K562 (cell line): ENCODE results near the gene ADGRG1. TPM values are rescaled to one million over a fixed set of nuclear protein-coding genes. Genes with fewer than 3 reads are reported as not detected.
A peak's percentile ranks its signal among the peaks of the same experiment; 100 is the strongest.

Experiments used
- ARID2 ChIP-seq: fragments of 450-650 bp; IDR thresholded peaks from 2 replicates; pipeline ENCODE4 v1.6.1; 2017; ENCODE audit warnings: antibody characterized with exemption, mild to moderate bottlenecking
- ATF7 ChIP-seq: fragments of 450-650 bp; IDR thresholded peaks from 2 replicates; pipeline ENCODE4 v1.7.1; 2014; ENCODE audit warnings: mild to moderate bottlenecking, moderate library complexity
- CBX3 ChIP-seq, 2 experiments: IDR thresholded peaks; 1 replicate in 1 of 2; 2 replicates in 1 of 2; pipeline ENCODE4 v1.6.1; 2012; ENCODE audit warnings: inconsistent platforms in 2 of 2, low read length in 2 of 2, borderline replicate concordance in 1 of 2, control low read depth in 1 of 2
- CTCF ChIP-seq, 3 experiments: IDR thresholded peaks in 2 of 3; conservative IDR thresholded peaks in 1 of 3; 2 replicates each; pipeline ENCODE4 v1.5.1; 2011 to 2012; ENCODE audit warnings: low read length in 3 of 3, mild to moderate bottlenecking in 3 of 3, control low read depth in 2 of 3, improper control_type of control experiment in 1 of 3, inconsistent platforms in 1 of 3, low read depth in 1 of 3, mixed read lengths in 1 of 3, moderate library complexity in 1 of 3; ENCODE audit not compliant: insufficient read depth in 2 of 3
- ELF4 ChIP-seq: fragments of 450-650 bp; formaldehyde crosslinking; IDR thresholded peaks from 2 replicates; pipeline ENCODE4 v1.4.0; 2022; ENCODE audit warnings: missing genetic modification characterization
- FOS ChIP-seq: IDR thresholded peaks from 3 replicates; pipeline ENCODE4 v1.6.1; 2011; ENCODE audit not compliant: insufficient read length; ENCODE audit errors: extremely low read depth
- GTF2E2 ChIP-seq: fragments of 200-800 bp; sonication (Bioruptor generic); IDR thresholded peaks from 2 replicates; pipeline ENCODE4 v1.6.1; 2016; ENCODE audit warnings: missing genetic modification characterization, missing compliant biosample characterization
- HDGF ChIP-seq: fragments of 450-650 bp; IDR thresholded peaks from 2 replicates; pipeline ENCODE4 v1.6.1; 2016
- HNRNPK ChIP-seq: fragments of 200-400 bp; formaldehyde crosslinking; IDR thresholded peaks from one replicate; pipeline ENCODE4 v1.6.1; 2018; ENCODE audit warnings: mild to moderate bottlenecking, low read depth, low read length; ENCODE audit not compliant: poor library complexity, severe bottlenecking
- KDM2B ChIP-seq: fragments of 250-450 bp; sonication (Bioruptor Pico); IDR thresholded peaks from 2 replicates; pipeline ENCODE4 v1.8.0; 2021; ENCODE audit warnings: mild to moderate bottlenecking, moderate library complexity
- RAD51 ChIP-seq: fragments of 450-650 bp; IDR thresholded peaks from 2 replicates; pipeline ENCODE4 v1.7.1; 2016; ENCODE audit warnings: low read depth, mild to moderate bottlenecking, borderline replicate concordance
- SRSF7 ChIP-seq: fragments of 200-400 bp; formaldehyde crosslinking; optimal IDR thresholded peaks from 2 replicates; pipeline ENCODE3; 2017; ENCODE audit warnings: mild to moderate bottlenecking, low read depth, low read length
- TAF9B ChIP-seq: fragments of 450-650 bp; IDR thresholded peaks from 2 replicates; pipeline ENCODE4 v1.6.1; 2018; ENCODE audit warnings: mild to moderate bottlenecking; ENCODE audit not compliant: partially characterized antibody
- U2AF1 ChIP-seq: fragments of 200-400 bp; formaldehyde crosslinking; optimal IDR thresholded peaks from 2 replicates; pipeline ENCODE3; 2017; ENCODE audit warnings: mild to moderate bottlenecking, low read depth, low read length, moderate library complexity
- USF1 ChIP-seq: sonication (generic); formaldehyde crosslinking; IDR thresholded peaks from 2 replicates; pipeline ENCODE4 v1.9.0; 2022; ENCODE audit warnings: mild to moderate bottlenecking, missing genetic modification reagents
- ZFP1 ChIP-seq: fragments of 450-650 bp; formaldehyde crosslinking; IDR thresholded peaks from 2 replicates; pipeline ENCODE4 v1.4.0; 2020; ENCODE audit warnings: mild to moderate bottlenecking, mixed read lengths
- ZHX1 ChIP-seq: fragments of 150-350 bp; conservative IDR thresholded peaks from 2 replicates; pipeline ENCODE4 v1.6.1; 2014; ENCODE audit warnings: low read length
- ZNF217 ChIP-seq: sonication (generic); formaldehyde crosslinking; IDR thresholded peaks from 2 replicates; pipeline ENCODE4 v1.8.0; 2022; ENCODE audit warnings: mild to moderate bottlenecking, missing genetic modification reagents
- ZNF408 ChIP-seq: fragments of 250-450 bp; sonication (Bioruptor Pico); IDR thresholded peaks from 2 replicates; pipeline ENCODE4 v1.4.0; 2020; ENCODE audit warnings: low read depth, mild to moderate bottlenecking, moderate library complexity
- ZNF639 ChIP-seq, 2 experiments: fragments of 200-800 bp in 1 of 2; sonication (Bioruptor generic) in 1 of 2; sonication (generic) in 1 of 2; formaldehyde crosslinking in 1 of 2; IDR thresholded peaks in 1 of 2; conservative IDR thresholded peaks in 1 of 2; 2 replicates each; pipeline versions ENCODE4 v1.5.0 to v1.6.1; 2016 to 2020; ENCODE audit warnings: missing compliant biosample characterization in 1 of 2, missing genetic modification characterization in 1 of 2, missing genetic modification reagents in 1 of 2
- ZNF764 ChIP-seq: fragments of 250-450 bp; sonication (Bioruptor Pico); IDR thresholded peaks from 2 replicates; pipeline ENCODE4 v1.4.0; 2020; ENCODE audit warnings: low read depth, mild to moderate bottlenecking, moderate library complexity
- polyA plus RNA-seq, 8 experiments: library from polyadenylated mRNA; depleted of rRNA in 4 of 8; stranded (reverse) in 5 of 8; unstranded in 3 of 8; fragments of >200 nt; fragmentation: Nextera tagmentation in 2 of 8; fragmentation: Illumina TruSeq in 1 of 8; extraction: Ambion mirVana in 2 of 8; extraction: Trizol in 1 of 8; gene quantifications; 2 replicates each; pipeline versions ENCODE4 v1.2.1 to v1.2.3, GENCODE V29; 2011 to 2014; ENCODE audit warnings: inconsistent platforms in 1 of 8, missing spikeins in 1 of 8
- total RNA-seq, 7 experiments: library from RNA; depleted of rRNA in 6 of 7; stranded (reverse); fragments of >200 nt in 6 of 7; fragmentation: Illumina TruSeq in 2 of 7; extraction: Trizol in 2 of 7; gene quantifications; 2 replicates each; pipeline versions ENCODE4 v1.2.1 to v1.2.3, GENCODE V29; 2011 to 2021; ENCODE audit warnings: low replicate concordance in 1 of 7

The ADGRG1 gene
- total and polyA plus RNA-seq, 9 of the 15 experiments (the other 6 are each of a cell fraction or from before 2014, with no cell fraction given) = 0.04 to 0.31 (median 0.16) TPM; not detected in 6

- TF ChIP-seq ZNF408 = no peak
- TF ChIP-seq U2AF1 = no peak
- TF ChIP-seq HNRNPK = no peak
- peak; percentile 67; the same call in 1 of the 2 replicates for TF ChIP-seq ZHX1
- TF ChIP-seq ZNF639 (CRISPR knock-in tag; conservative IDR thresholded peaks at IDR 0.05 in 1 of 2, IDR thresholded peaks at IDR 0.05 in 1 of 2) = no peak
- TF ChIP-seq ATF7 = 0 out of 2 replicates have a peak, but pooled peaks have one; percentile 21
- no peak for TF ChIP-seq RAD51
- no peak for TF ChIP-seq ZFP1
- TF ChIP-seq ARID2 = peak; percentile 99
- TF ChIP-seq HDGF = no peak
- no peak for TF ChIP-seq TAF9B
- TF ChIP-seq CBX3 (IDR thresholded peaks at IDR 0.05; ENCODE audit: borderline replicate concordance in 1 of 2, low read length in 2 of 2) = peak in 1 of 2 experiments; percentile 67; a peak in 1 of 3 replicates
- TF ChIP-seq ZNF764 (CRISPR knock-in tag) = no peak
- TF ChIP-seq CTCF (IDR thresholded peaks at IDR 0.05 in 2 of 3, conservative IDR thresholded peaks at IDR 0.05 in 1 of 3; ENCODE audit: insufficient read depth in 2 of 3, low read depth in 1 of 3, low read length in 3 of 3) = peak; percentile 100
- no peak for TF ChIP-seq ZNF217
- TF ChIP-seq FOS = no peak
- TF ChIP-seq GTF2E2 (tag) = no peak
- no peak for TF ChIP-seq KDM2B (CRISPR knock-in tag)
- TF ChIP-seq USF1 = no peak; the same call in 1 of the 2 replicates
- no peak for TF ChIP-seq ELF4 (CRISPR knock-in tag)
- TF ChIP-seq SRSF7 = no peak
Observed at GRCh38 chr16:57648581-57649442, 20.4 kb downstream of the ADGRG1 start (continued).
